ENCODE measurements around the gene MUC5B. TPM values are rescaled to one million over a fixed set of nuclear protein-coding genes. Genes with fewer than 3 reads are reported as not detected.

Gene MUC5B
- total and polyA plus RNA-seq, 4 donors = 0.17 to 0.95 (median 0.50) TPM; not detected in 1

GRCh38 chr11:1305501-1306056, 82.7 kb downstream of the MUC5B start:
- no peak for TF ChIP-seq MAX (IDR thresholded peaks at IDR 0.05)
- TF ChIP-seq CTCF (IDR thresholded peaks at IDR 0.05; ENCODE audit: low read depth, low read length, missing input control) = no peak
- TF ChIP-seq RAD21 (IDR thresholded peaks at IDR 0.05) = no peak
- TF ChIP-seq FOXA1 (IDR thresholded peaks at IDR 0.05) = no peak
- TF ChIP-seq FOXA2 (IDR thresholded peaks at IDR 0.05) = no peak
- no peak for TF ChIP-seq RXRA (IDR thresholded peaks at IDR 0.05)
- peak; percentile 75 for TF ChIP-seq YY1 (IDR thresholded peaks at IDR 0.05)
- no peak for TF ChIP-seq HNF4G (IDR thresholded peaks at IDR 0.05)
- TF ChIP-seq GABPA (IDR thresholded peaks at IDR 0.05 in 1 of 2, conservative IDR thresholded peaks at IDR 0.05 in 1 of 2) = no peak
- no peak for TF ChIP-seq ATF3 (IDR thresholded peaks at IDR 0.05)
- no peak for TF ChIP-seq ZBTB33 (IDR thresholded peaks at IDR 0.05)
- TF ChIP-seq HNF4A (conservative IDR thresholded peaks at IDR 0.05) = peak; percentile 19 to 45
- peak; percentile 33 for TF ChIP-seq SP1 (IDR thresholded peaks at IDR 0.05)
- TF ChIP-seq TAF1 (conservative IDR thresholded peaks at IDR 0.05) = peak; percentile 41
- peak; percentile 28 for TF ChIP-seq REST (IDR thresholded peaks at IDR 0.05)
- TF ChIP-seq EGR1 (IDR thresholded peaks at IDR 0.05; ENCODE audit: low read depth in 2 of 2) = no peak
- no peak for TF ChIP-seq JUND (IDR thresholded peaks at IDR 0.05)
- TF ChIP-seq NR2F2 (IDR thresholded peaks at IDR 0.05) = no peak
- Histone ChIP-seq H3K4me3 (ENCODE audit: low read depth in 1 of 3, low read length in 3 of 3) (peak overlapping the region; percentile 37 to 44 (median 43)), H3K27me3 (ENCODE audit: control insufficient read depth in 4 of 4, insufficient read depth in 4 of 4, low read length in 3 of 4) (no peaks in the 10 kb centered on the region), H3K27ac (ENCODE audit: low read depth in 1 of 2, low read length in 2 of 2) (peak overlapping the region; percentile 86 to 89), H3K9ac (ENCODE audit: low read depth in 1 of 2, low read length in 2 of 2) (peak overlapping the region; percentile 61 to 91), H3K9me3 (ENCODE audit: control insufficient read depth in 4 of 4, low read length in 3 of 4) (no peaks in the 10 kb centered on the region), H3K36me3 (ENCODE audit: control insufficient read depth in 4 of 4, insufficient read depth in 3 of 4, low read depth in 1 of 4, low read length in 3 of 4) (no peaks in the 10 kb centered on the region), H3K4me1 (ENCODE audit: control insufficient read depth in 4 of 4, insufficient read depth in 4 of 4, low read length in 3 of 4) (peaks cover 26 to 86% (median 59%) of the 10 kb centered on the region in 4 donors)
- 50% methylated on average over 27 of the region's 27 CpGs for WGBS
- DNase-seq (ENCODE audit: low spot score) = peak; percentile 36

Measured in liver (tissue), 9 donors.